H9 (cell line): ENCODE data around the gene SLC7A6. TPM values are rescaled to one million over a fixed set of nuclear protein-coding genes. Genes with fewer than 3 reads are reported as not detected.

Experiments
- DNase-seq: peaks from one replicate; pipeline ENCODE4 v3.0.0-alpha.2; 2017
- H2AFZ ChIP-seq: one replicate; pipeline ENCODE4 v1.6.1; 2013; ENCODE audit warnings: mild to moderate bottlenecking, low read length, control low read depth, moderate library complexity
- H2AK5ac ChIP-seq: 2 replicates; pipeline ENCODE4 v1.6.1; 2013; ENCODE audit warnings: low read length, control low read depth, mixed read lengths; ENCODE audit not compliant: insufficient read length
- H2BK120ac ChIP-seq: one replicate; pipeline ENCODE4 v1.6.1; 2013; ENCODE audit warnings: low read depth, mild to moderate bottlenecking, low read length, control low read depth, inconsistent platforms; ENCODE audit not compliant: poor library complexity, severe bottlenecking
- H2BK12ac ChIP-seq: 2 replicates; pipeline ENCODE4 v1.6.1; 2013; ENCODE audit warnings: low read length, control low read depth, mixed read lengths, low read depth; ENCODE audit not compliant: insufficient read length
- H2BK15ac ChIP-seq: 2 replicates; pipeline ENCODE4 v1.6.1; 2013; ENCODE audit warnings: low read depth, low read length, control low read depth
- H2BK20ac ChIP-seq: one replicate; pipeline ENCODE4 v1.6.1; 2013; ENCODE audit warnings: low read depth, mild to moderate bottlenecking, low read length, control low read depth, inconsistent platforms; ENCODE audit not compliant: poor library complexity, severe bottlenecking
- H2BK5ac ChIP-seq: 2 replicates; pipeline ENCODE4 v1.6.1; 2013; ENCODE audit warnings: low read length, control low read depth, mixed read lengths; ENCODE audit not compliant: insufficient read length
- H3K14ac ChIP-seq: 2 replicates; pipeline ENCODE4 v1.6.1; 2013; ENCODE audit warnings: low read length, control low read depth; ENCODE audit not compliant: insufficient read depth
- H3K18ac ChIP-seq: 2 replicates; pipeline ENCODE4 v1.6.1; 2013; ENCODE audit warnings: low read depth, mild to moderate bottlenecking, mixed read lengths, low read length, control low read depth; ENCODE audit not compliant: insufficient read length
- H3K23ac ChIP-seq: 2 replicates; pipeline ENCODE4 v1.6.1; 2013; ENCODE audit warnings: low read length, control low read depth, mixed read lengths, low read depth; ENCODE audit not compliant: insufficient read length
- H3K23me2 ChIP-seq: 2 replicates; pipeline ENCODE4 v1.6.1; 2013; ENCODE audit warnings: low read depth, mild to moderate bottlenecking, mixed read lengths, low read length, control low read depth; ENCODE audit not compliant: insufficient read length, poor library complexity, severe bottlenecking
- H3K27ac ChIP-seq: 2 replicates; pipeline ENCODE4 v1.5.1; 2013; ENCODE audit warnings: low read length, control low read depth, mixed read lengths, low read depth; ENCODE audit not compliant: insufficient read length
- H3K27me3 ChIP-seq: 2 replicates; pipeline ENCODE4 v1.6.1; 2013; ENCODE audit warnings: low read length, control low read depth, inconsistent platforms; ENCODE audit not compliant: insufficient read depth
- H3K4ac ChIP-seq: 2 replicates; pipeline ENCODE4 v1.6.1; 2013; ENCODE audit warnings: low read depth, mild to moderate bottlenecking, control low read depth, inconsistent platforms, low read length, moderate library complexity
- H3K4me1 ChIP-seq: 2 replicates; pipeline ENCODE4 v1.6.1; 2013; ENCODE audit warnings: low read length, control low read depth, inconsistent platforms; ENCODE audit not compliant: insufficient read depth
- H3K4me2 ChIP-seq: 2 replicates; pipeline ENCODE4 v1.6.1; 2013; ENCODE audit warnings: low read length, control low read depth, mixed read lengths; ENCODE audit not compliant: insufficient read length, insufficient read depth
- H3K56ac ChIP-seq: 2 replicates; pipeline ENCODE4 v1.6.1; 2013; ENCODE audit warnings: low read depth, mild to moderate bottlenecking, mixed read lengths, low read length, control low read depth; ENCODE audit not compliant: insufficient read length
- H3K79me1 ChIP-seq: 2 replicates; pipeline ENCODE4 v1.6.1; 2013; ENCODE audit warnings: low read depth, mild to moderate bottlenecking, moderate library complexity, low read length, control low read depth, inconsistent platforms; ENCODE audit not compliant: insufficient read depth, poor library complexity, severe bottlenecking
- H3K79me2 ChIP-seq: 2 replicates; pipeline ENCODE4 v1.6.1; 2013; ENCODE audit warnings: low read length, control low read depth, inconsistent platforms; ENCODE audit not compliant: insufficient read depth
- H3K9ac ChIP-seq: 2 replicates; pipeline ENCODE4 v1.6.1; 2013; ENCODE audit warnings: low read length, control low read depth, mixed read lengths; ENCODE audit not compliant: insufficient read length; ENCODE audit errors: extremely low read depth
- H3K9me3 ChIP-seq: one replicate; pipeline ENCODE4 v1.6.1; 2013; ENCODE audit warnings: low read depth, low read length, inconsistent platforms; ENCODE audit not compliant: control insufficient read depth
- H3T11ph ChIP-seq: one replicate; pipeline ENCODE4 v1.6.1; 2013; ENCODE audit warnings: mild to moderate bottlenecking, low read length, control low read depth, inconsistent platforms
- H4K20me1 ChIP-seq: one replicate; pipeline ENCODE4 v1.6.1; 2013; ENCODE audit not compliant: control insufficient read depth, insufficient read length, insufficient read depth
- H4K5ac ChIP-seq: 2 replicates; pipeline ENCODE4 v1.6.1; 2013; ENCODE audit warnings: low read depth, mild to moderate bottlenecking, mixed read lengths, low read length, control low read depth; ENCODE audit not compliant: insufficient read length
- H4K8ac ChIP-seq: replicated peaks from 2 replicates; pipeline ENCODE4 v1.6.1; 2013; ENCODE audit warnings: low read length, control low read depth, mixed read lengths, low read depth; ENCODE audit not compliant: insufficient read length
- H4K91ac ChIP-seq: 2 replicates; pipeline ENCODE4 v1.6.1; 2013; ENCODE audit warnings: low read depth, mild to moderate bottlenecking, moderate library complexity, mixed read lengths, low read length, control low read depth; ENCODE audit not compliant: insufficient read length
- H3K27ac Mint-ChIP-seq, 3 experiments: 2 replicates in 2 of 3; 3 replicates in 1 of 3; pipeline ENCODE4 v1.8.0; 2020 to 2021; ENCODE audit warnings: mixed read lengths in 3 of 3, mild to moderate bottlenecking in 1 of 3, moderate library complexity in 1 of 3
- H3K27me3 Mint-ChIP-seq: 2 replicates; pipeline ENCODE4 v1.8.0; 2021; ENCODE audit warnings: low read depth, mild to moderate bottlenecking, moderate library complexity, mixed read lengths
- H3K36me3 Mint-ChIP-seq, 3 experiments: 2 replicates in 2 of 3; 3 replicates in 1 of 3; pipeline ENCODE4 v1.8.0; 2020 to 2021; ENCODE audit warnings: low read depth in 3 of 3, mixed read lengths in 3 of 3; ENCODE audit not compliant: insufficient read depth in 1 of 3
- H3K4me1 Mint-ChIP-seq, 2 experiments: 2 replicates each; pipeline ENCODE4 v1.8.0; 2020; ENCODE audit warnings: mixed read lengths in 2 of 2
- H3K4me3 Mint-ChIP-seq, 2 experiments: 2 replicates in 1 of 2; 3 replicates in 1 of 2; pipeline ENCODE4 v1.8.0; 2020 to 2021; ENCODE audit warnings: mild to moderate bottlenecking in 2 of 2, mixed read lengths in 2 of 2, moderate library complexity in 1 of 2
- H3K9me3 Mint-ChIP-seq, 2 experiments: 2 replicates in 1 of 2; 3 replicates in 1 of 2; pipeline ENCODE4 v1.8.0; 2020; ENCODE audit warnings: mild to moderate bottlenecking in 2 of 2, mixed read lengths in 2 of 2, moderate library complexity in 1 of 2
- CTCF ChIP-seq: fragments of 200-600 bp; sonication (generic); conservative IDR thresholded peaks from 3 replicates; pipeline ENCODE4 v1.8.0; 2021; ENCODE audit warnings: antibody characterized with exemption, mild to moderate bottlenecking
- WGBS: extraction: QIAGEN DNeasy Blood & Tissue Kit; methylation state at CpG from one replicate; pipeline ENCODE4 v1.1.7; 2013; ENCODE audit warnings: missing lambda C conversion rate, low lambda C conversion rate, mixed read lengths; ENCODE audit not compliant: insufficient read length; ENCODE audit errors: extremely low coverage; 5-methylcytosine and 5-hydroxymethylcytosine counted together
- total RNA-seq: library from RNA; stranded (reverse); gene quantifications from 2 replicates; pipeline ENCODE4 v1.2.1, GENCODE V29; 2021

SLC7A6 gene
- total RNA-seq, 1 experiment from 2014 or later = 21.1 TPM

DNA sequence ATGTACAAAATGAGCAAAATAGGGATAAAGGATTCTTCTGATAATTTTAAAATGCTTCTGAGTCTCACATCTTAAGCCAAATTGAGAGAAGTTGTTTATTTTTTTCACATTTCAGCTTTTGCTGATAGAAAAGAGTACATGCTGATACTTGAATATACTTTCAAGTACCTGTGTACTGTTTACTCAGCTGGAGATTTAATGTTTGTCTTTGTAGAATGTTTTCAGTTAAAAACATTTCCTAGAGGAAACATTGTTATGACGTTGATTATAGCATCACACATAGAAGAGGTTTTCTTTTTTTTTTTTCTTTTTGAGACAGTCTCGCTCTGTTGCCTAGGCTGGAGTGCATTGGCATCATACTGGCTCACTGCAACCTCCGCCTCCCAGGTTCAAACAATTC, 48.1 kb upstream of the SLC7A6 start:
- no peak for DNase-seq
- Histone ChIP-seq H3K4me1 (no peaks in the 10 kb centered on the region), H3K4ac (no peak overlapping the region), H3K9ac (no peak overlapping the region), H4K8ac (no peak overlapping the region), H3K27ac (no peak overlapping the region), H2BK20ac (no peak overlapping the region), H4K5ac (no peak overlapping the region), H4K20me1 (no peaks in the 10 kb centered on the region), H2BK15ac (no peak overlapping the region), H2BK12ac (no peak overlapping the region), H3K14ac (no peak overlapping the region), H3K23ac (no peak overlapping the region), H4K91ac (no peak overlapping the region), H2BK120ac (no peak overlapping the region), H3K27me3 (no peaks in the 10 kb centered on the region), H3K79me1 (no peaks in the 10 kb centered on the region), H3K23me2 (no peaks in the 10 kb centered on the region), H3K56ac (no peak overlapping the region), H2BK5ac (no peak overlapping the region), H2AFZ (no peak overlapping the region), H3T11ph (no peak overlapping the region), H3K4me2 (no peak overlapping the region), H3K79me2 (no peaks in the 10 kb centered on the region), H3K9me3 (no peaks in the 10 kb centered on the region), H2AK5ac (no peak overlapping the region), H3K18ac (no peak overlapping the region)
- peak overlapping the region in 1 of 3 experiments; percentile 12; a peak in 2 of 7 replicates for H3K27ac Mint-ChIP-seq
- no CpG with 5 or more reads among the region's 3 CpGs for WGBS
- no peak overlapping the region for H3K4me3 Mint-ChIP-seq
- TF ChIP-seq CTCF = no peak
- H3K9me3 Mint-ChIP-seq = no peaks in the 10 kb centered on the region
- H3K4me1 Mint-ChIP-seq = peaks cover 6 to 9% of the 10 kb centered on the region in 2 experiments
- H3K27me3 Mint-ChIP-seq = no peaks in the 10 kb centered on the region
- H3K36me3 Mint-ChIP-seq = peaks cover 0 to 3% (median 0%) of the 10 kb centered on the region in 3 experiments; a peak in 2 of 7 replicates
